Activated CD4-positive, alpha-beta T cell treated with anti-CD3 and anti-CD28 coated beads, Interleukin-2, amount 50 U/mL, for 1 hour (primary cell): ENCODE results near the gene ABCA3.

Experiments used
- DNase-seq: peaks from one replicate; pipeline ENCODE4 v3.0.0-alpha.2; 2020

The ABCA3 gene

GRCh38 chr16:2233872-2234812, 106.4 kb downstream of the ABCA3 start:
- no peak for DNase-seq

- no peak for DNase-seq
Measured at GRCh38 chr16:2233046-2233775, 107.3 kb downstream of the ABCA3 start.

GRCh38 chr16:2232094-2232990, 108.2 kb downstream of the ABCA3 start:
- no peak for DNase-seq

GRCh38 chr16:2231016-2231931, 109.3 kb downstream of the ABCA3 start:
- DNase-seq: no peak

GRCh38 chr16:2230376-2230775, 110.2 kb downstream of the ABCA3 start:
- DNase-seq: no peak

- no peak for DNase-seq
Measured at GRCh38 chr16:2229632-2230250, 110.8 kb downstream of the ABCA3 start.

GRCh38 chr16:2229091-2229490, 111.4 kb downstream of the ABCA3 start:
- no peak for DNase-seq

- no peak for DNase-seq
Measured at GRCh38 chr16:2228161-2228824, 112.2 kb downstream of the ABCA3 start.

- no peak for DNase-seq
Measured at GRCh38 chr16:2226918-2227317, 113.6 kb downstream of the ABCA3 start.

- no peak for DNase-seq
Measured at GRCh38 chr16:2226245-2226793, 114.2 kb downstream of the ABCA3 start.
